Activated naive CD8-positive, alpha-beta T cell treated with anti-CD3 and anti-CD28 coated beads for 36 hours (primary cell): ENCODE results near the gene PLIN3. TPM values are rescaled to one million over a fixed set of nuclear protein-coding genes. Genes with fewer than 3 reads are reported as not detected.
"Not testable (repeated sequence)": the region's sequence is repeated elsewhere in the genome, so short reads cannot be mapped to it uniquely, and the experiment has no call there.

ENCODE experiments used
- DNase-seq: peaks from one replicate; pipeline ENCODE4 v3.0.0; 2021
- H3K27ac Mint-ChIP-seq: one replicate; pipeline ENCODE4 v1.8.0; 2022; ENCODE audit warnings: mild to moderate bottlenecking, moderate library complexity, mixed read lengths
- H3K27me3 Mint-ChIP-seq: one replicate; pipeline ENCODE4 v1.8.0; 2022; ENCODE audit warnings: mild to moderate bottlenecking, mixed read lengths
- H3K36me3 Mint-ChIP-seq: one replicate; pipeline ENCODE4 v1.8.0; 2021; ENCODE audit warnings: mild to moderate bottlenecking, mixed read lengths
- H3K4me1 Mint-ChIP-seq: one replicate; pipeline ENCODE4 v1.8.0; 2021; ENCODE audit warnings: mixed read lengths
- H3K4me3 Mint-ChIP-seq: one replicate; pipeline ENCODE4 v1.8.0; 2022; ENCODE audit warnings: mild to moderate bottlenecking, moderate library complexity, mixed read lengths
- H3K9me3 Mint-ChIP-seq: one replicate; pipeline ENCODE4 v1.8.0; 2022; ENCODE audit warnings: mixed read lengths
- total RNA-seq, 2 experiments: library from RNA; stranded (reverse); gene quantifications; one replicate each; pipeline ENCODE4 v1.2.3, GENCODE V29; 2021

Gene PLIN3
- total RNA-seq, 2 experiments from 2014 or later, result 14.6 to 14.7 TPM

GRCh38 chr19:4904481-4904880 lies 37.0 kb upstream of the PLIN3 start:
- Mint-ChIP-seq H3K4me3 (no peak overlapping the region), H3K9me3 (no peaks in the 10 kb centered on the region), H3K27me3 (no peaks in the 10 kb centered on the region), H3K4me1 (peaks cover 17% of the 10 kb centered on the region), H3K27ac (no peak overlapping the region), H3K36me3 (no peaks in the 10 kb centered on the region)
- no peak for DNase-seq

- no peak within 1 kb of the TSS for H3K27ac Mint-ChIP-seq
- no peaks in the 10 kb centered on the region for H3K36me3 Mint-ChIP-seq
- H3K9me3 Mint-ChIP-seq, result no peaks in the 10 kb centered on the region
- no peaks in the 10 kb centered on the region for H3K27me3 Mint-ChIP-seq
- DNase-seq, result no peak
- peaks cover 8% of the 10 kb centered on the region for H3K4me1 Mint-ChIP-seq
- H3K4me3 Mint-ChIP-seq, result no peak within 1 kb of the TSS
Observed at GRCh38 chr19:4902796-4903195, 35.3 kb upstream of the PLIN3 start, which contains the start of gene ARRDC5. Gene ARRDC5 (minus strand): TSS chr19:4902896. CDS start chr19:4902825, 71 bp downstream.

DNA sequence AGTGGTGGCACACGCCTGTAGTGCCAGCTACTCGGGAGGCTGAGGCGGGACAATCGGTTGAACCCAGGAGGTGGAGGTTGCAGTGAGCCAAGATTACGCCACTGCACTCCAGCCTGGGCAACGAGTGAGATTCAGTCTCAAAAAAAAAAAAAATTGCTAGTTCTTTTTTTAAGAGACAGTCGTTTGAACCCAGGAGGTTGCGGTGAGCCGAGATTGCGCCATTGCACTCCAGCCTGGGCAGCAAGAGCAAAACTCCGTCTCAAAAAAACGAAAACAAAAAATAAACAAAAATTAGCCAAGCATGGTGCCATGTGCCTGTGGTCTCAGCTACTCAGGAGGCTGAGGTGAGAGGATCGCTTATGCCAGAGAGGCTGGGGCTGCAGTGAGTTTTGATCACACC lies 33.4 kb upstream of the PLIN3 start:
- H3K27ac Mint-ChIP-seq, H3K4me1 Mint-ChIP-seq, DNase-seq, H3K27me3 Mint-ChIP-seq, H3K9me3 Mint-ChIP-seq, H3K4me3 Mint-ChIP-seq, H3K36me3 Mint-ChIP-seq: not testable (repeated sequence)

GRCh38 chr19:4897146-4897545 lies 29.7 kb upstream of the PLIN3 start:
- Mint-ChIP-seq H3K27me3 (no peaks in the 10 kb centered on the region), H3K9me3 (no peaks in the 10 kb centered on the region), H3K4me3 (no peak overlapping the region), H3K36me3 (no peaks in the 10 kb centered on the region), H3K4me1 (peaks cover 5% of the 10 kb centered on the region), H3K27ac (no peak overlapping the region)
- no peak for DNase-seq

- H3K9me3 Mint-ChIP-seq, result no peaks in the 10 kb centered on the region
- no peaks in the 10 kb centered on the region for H3K27me3 Mint-ChIP-seq
- no peak overlapping the region for H3K4me3 Mint-ChIP-seq
- H3K36me3 Mint-ChIP-seq, result no peaks in the 10 kb centered on the region
- H3K27ac Mint-ChIP-seq, result no peak overlapping the region
- H3K4me1 Mint-ChIP-seq, result peaks cover 5% of the 10 kb centered on the region
- DNase-seq, result no peak
Observed at GRCh38 chr19:4896372-4896771, 28.9 kb upstream of the PLIN3 start.

DNA sequence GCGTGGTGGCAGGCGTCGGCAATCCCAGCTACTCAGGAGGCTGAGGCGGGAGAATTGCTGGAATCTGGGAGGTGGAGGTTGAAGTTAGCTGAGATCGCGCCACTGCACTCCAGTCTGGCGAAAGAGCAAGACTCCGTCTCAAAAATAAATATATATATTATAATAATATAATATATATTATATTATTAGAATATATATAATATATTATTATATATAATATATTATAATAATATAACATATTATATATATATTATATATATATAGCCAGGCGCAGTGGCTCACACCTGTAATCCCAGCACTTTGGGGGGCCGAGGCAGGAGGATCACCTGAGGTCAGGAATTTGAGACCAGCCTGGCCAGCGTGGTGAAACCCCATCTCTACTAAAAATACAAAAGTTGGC lies 25.5 kb upstream of the PLIN3 start:
- H3K27ac Mint-ChIP-seq, DNase-seq: not testable (repeated sequence)

DNA sequence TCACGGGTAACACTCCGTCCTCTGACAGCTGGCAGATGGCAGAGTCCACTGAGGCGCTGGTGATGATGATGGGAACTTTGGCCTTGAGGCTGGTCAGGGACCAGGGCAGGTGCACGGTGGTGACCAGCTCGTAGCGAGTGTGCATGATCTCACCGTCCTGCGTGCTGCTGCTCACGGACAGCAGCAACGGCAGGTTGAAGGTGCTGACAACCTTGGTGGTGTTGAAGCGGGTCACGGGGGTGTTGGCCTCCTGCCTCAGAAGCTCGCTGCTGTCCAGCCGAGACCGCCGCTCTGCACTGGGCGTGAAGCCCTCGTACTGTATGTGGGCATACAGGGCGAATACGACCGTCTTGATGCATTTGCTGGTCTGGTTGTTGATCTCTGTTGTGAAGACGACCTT lies 23.6 kb upstream of the PLIN3 start:
- Mint-ChIP-seq H3K27ac (no peak overlapping the region), H3K4me1 (peaks cover 5% of the 10 kb centered on the region)
- DNase-seq, result no peak

More for the DNA sequence above, 25.5 kb upstream of the PLIN3 start:
- not testable (repeated sequence) for H3K36me3 Mint-ChIP-seq, H3K9me3 Mint-ChIP-seq, H3K27me3 Mint-ChIP-seq, H3K4me1 Mint-ChIP-seq, H3K4me3 Mint-ChIP-seq

DNA sequence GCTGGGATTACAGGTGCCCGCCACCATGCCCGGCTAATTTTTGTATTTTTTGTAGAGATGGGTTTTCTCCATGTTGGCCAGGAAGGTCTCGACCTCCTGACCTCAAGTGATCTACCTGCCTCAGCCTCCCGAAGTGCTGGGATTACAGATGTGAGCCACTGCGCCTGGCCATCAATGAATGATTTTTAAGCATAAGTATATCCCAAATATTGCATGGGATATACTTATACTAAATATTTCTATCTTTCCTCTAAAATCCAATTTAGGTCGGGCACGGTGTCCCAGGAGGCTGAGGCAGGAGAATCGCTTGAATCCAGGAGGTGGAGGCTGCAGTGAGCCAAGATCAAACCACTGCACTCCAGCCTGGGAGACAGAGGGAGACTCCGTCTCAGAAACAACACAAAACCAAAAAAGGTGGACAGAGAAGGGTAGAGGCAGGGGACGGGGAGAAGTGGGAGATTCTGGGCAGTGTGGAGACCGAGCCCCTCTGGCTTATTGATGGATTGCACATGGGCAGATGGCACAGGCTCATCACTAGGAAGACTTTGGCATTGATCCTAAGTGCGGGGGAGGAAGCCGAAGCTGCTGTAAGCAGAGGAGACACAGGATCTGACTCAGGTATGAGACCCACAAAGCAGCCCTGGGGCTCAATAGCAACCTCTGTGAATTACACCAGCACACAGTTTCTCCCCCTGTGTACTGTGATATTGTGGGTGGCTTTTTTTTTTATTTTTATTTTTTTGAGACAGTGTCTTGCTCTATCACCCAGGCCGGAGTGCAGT lies 21.8 kb upstream of the PLIN3 start:
- Mint-ChIP-seq H3K9me3 (no peaks in the 10 kb centered on the region), H3K36me3 (no peaks in the 10 kb centered on the region), H3K27ac (no peak overlapping the region), H3K4me3 (no peak overlapping the region), H3K4me1 (no peaks in the 10 kb centered on the region), H3K27me3 (no peaks in the 10 kb centered on the region)
- DNase-seq, result no peak

More for the DNA sequence above, 23.6 kb upstream of the PLIN3 start:
- Mint-ChIP-seq H3K4me3 (no peak overlapping the region), H3K36me3 (no peaks in the 10 kb centered on the region), H3K9me3 (no peaks in the 10 kb centered on the region), H3K27me3 (no peaks in the 10 kb centered on the region)

- H3K4me1 Mint-ChIP-seq, DNase-seq, H3K9me3 Mint-ChIP-seq, H3K27me3 Mint-ChIP-seq, H3K36me3 Mint-ChIP-seq, H3K27ac Mint-ChIP-seq, H3K4me3 Mint-ChIP-seq: not testable (repeated sequence)
Observed at GRCh38 chr19:4887803-4888202, 20.3 kb upstream of the PLIN3 start.

- not testable (repeated sequence) for H3K4me3 Mint-ChIP-seq, H3K27me3 Mint-ChIP-seq, H3K9me3 Mint-ChIP-seq, H3K4me1 Mint-ChIP-seq, H3K36me3 Mint-ChIP-seq, H3K27ac Mint-ChIP-seq, DNase-seq
Observed at GRCh38 chr19:4884993-4885392, 17.5 kb upstream of the PLIN3 start.

- not testable (repeated sequence) for H3K27ac Mint-ChIP-seq, H3K27me3 Mint-ChIP-seq, H3K4me3 Mint-ChIP-seq, H3K9me3 Mint-ChIP-seq, DNase-seq, H3K4me1 Mint-ChIP-seq, H3K36me3 Mint-ChIP-seq
Observed at GRCh38 chr19:4882874-4883273, 15.4 kb upstream of the PLIN3 start.

DNA sequence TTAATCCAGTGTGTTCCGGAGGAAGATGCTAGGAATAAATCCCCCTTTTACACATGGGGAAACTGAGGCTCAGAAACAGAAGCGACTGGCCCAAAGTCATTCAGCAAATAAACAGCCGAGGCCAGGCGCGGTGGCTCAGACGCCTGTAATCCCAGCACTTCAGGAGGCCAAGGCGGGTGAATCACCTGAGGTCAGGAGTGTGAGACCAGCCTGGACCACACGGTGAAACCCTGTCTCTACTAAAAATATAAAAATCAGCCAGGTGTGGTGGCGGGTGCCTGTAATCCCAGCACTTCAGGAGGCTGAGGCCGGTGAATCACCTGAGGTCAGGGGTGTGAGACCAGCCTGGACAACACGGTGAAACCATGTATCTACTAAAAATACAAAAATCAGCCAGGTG lies 11.6 kb upstream of the PLIN3 start:
- Mint-ChIP-seq H3K9me3 (no peaks in the 10 kb centered on the region), H3K27ac (peak overlapping the region; percentile 67), H3K4me3 (peak overlapping the region; percentile 57), H3K4me1 (peaks cover 4% of the 10 kb centered on the region), H3K27me3 (no peaks in the 10 kb centered on the region), H3K36me3 (no peaks in the 10 kb centered on the region)
- DNase-seq, result no peak

GRCh38 chr19:4878491-4878968 lies 11.1 kb upstream of the PLIN3 start:
- H3K4me1 Mint-ChIP-seq, result peaks cover 4% of the 10 kb centered on the region
- peak; percentile 30 for DNase-seq
- H3K27ac Mint-ChIP-seq, result peak overlapping the region; percentile 67
- H3K36me3 Mint-ChIP-seq, result no peaks in the 10 kb centered on the region
- H3K4me3 Mint-ChIP-seq, result peak overlapping the region; percentile 57
- H3K27me3 Mint-ChIP-seq, result no peaks in the 10 kb centered on the region
- H3K9me3 Mint-ChIP-seq, result no peaks in the 10 kb centered on the region

GRCh38 chr19:4877753-4878490 lies 10.5 kb upstream of the PLIN3 start:
- peaks cover 4% of the 10 kb centered on the region for H3K4me1 Mint-ChIP-seq

GRCh38 chr19:4873930-4874329 lies 6.5 kb upstream of the PLIN3 start:
- no peak for DNase-seq
- peaks cover 11% of the 10 kb centered on the region for H3K4me1 Mint-ChIP-seq
- no peaks in the 10 kb centered on the region for H3K27me3 Mint-ChIP-seq
- no peak overlapping the region for H3K27ac Mint-ChIP-seq
- no peaks in the 10 kb centered on the region for H3K9me3 Mint-ChIP-seq
- H3K36me3 Mint-ChIP-seq, result no peaks in the 10 kb centered on the region
- no peak overlapping the region for H3K4me3 Mint-ChIP-seq

More at GRCh38 chr19:4877753-4878490, 10.5 kb upstream of the PLIN3 start:
- no peak for DNase-seq
- Mint-ChIP-seq H3K27me3 (no peaks in the 10 kb centered on the region), H3K4me3 (peak overlapping the region; percentile 57), H3K9me3 (no peaks in the 10 kb centered on the region), H3K27ac (peak overlapping the region; percentile 67), H3K36me3 (no peaks in the 10 kb centered on the region)
